Activated CD4-positive, alpha-beta T cell treated with anti-CD3 and anti-CD28 coated beads, Interleukin-2, Interleukin-6, amounts not matched to agents 100 ng/mL and 50 ng/mL, durations not matched to agents 16 hours and 8 hours (primary cell): ENCODE data around the gene ANKZF1.
"Not testable (repeated sequence)": the region's sequence is repeated elsewhere in the genome, so short reads cannot be mapped to it uniquely, and the experiment has no call there.

Source experiments
- DNase-seq: peaks from one replicate; pipeline ENCODE4 v3.0.0-alpha.2; 2020

ANKZF1 gene

DNA sequence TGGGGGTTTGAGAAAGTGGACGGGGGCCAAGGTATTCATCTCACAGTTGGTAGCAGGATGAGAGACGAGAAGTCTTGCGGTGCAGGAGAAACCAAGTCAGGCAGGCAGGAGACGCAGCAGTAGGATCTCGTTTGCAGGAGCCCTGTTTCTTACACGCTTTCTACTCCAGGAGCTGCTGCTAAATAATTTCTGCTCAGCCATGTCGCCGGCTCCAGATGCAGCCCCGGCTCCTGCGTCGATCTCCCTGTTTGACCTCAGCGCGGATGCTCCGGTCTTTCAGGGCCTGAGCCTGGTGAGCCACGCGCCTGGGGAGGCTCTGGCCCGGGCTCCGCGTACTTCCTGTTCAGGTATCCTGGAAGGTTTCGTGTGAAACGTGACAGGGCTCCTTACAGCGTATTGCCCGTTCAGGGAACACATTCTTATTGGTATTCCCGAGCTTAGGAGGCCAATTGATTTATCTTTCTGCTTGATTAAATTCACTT is 494 bp downstream of the ANKZF1 start:
- DNase-seq = peak; percentile 70

DNA sequence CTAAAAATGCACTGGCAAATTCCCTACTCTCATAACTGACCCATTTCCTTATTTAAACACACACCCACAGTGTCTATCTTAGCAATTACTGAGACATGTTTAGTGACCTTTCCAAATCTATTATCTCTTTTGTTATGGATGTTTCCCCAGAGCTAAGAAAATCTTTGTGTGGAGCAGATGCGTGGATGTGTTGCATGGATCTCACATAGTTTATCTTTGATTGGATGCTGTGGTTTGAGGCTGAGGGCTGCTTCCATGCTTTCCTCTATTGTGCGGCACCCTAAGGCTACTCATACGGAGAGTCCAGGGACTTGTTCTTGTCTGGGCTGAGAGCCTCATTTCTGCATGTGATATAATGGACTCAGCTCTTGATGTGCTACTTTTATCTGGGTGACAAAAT is 4.7 kb downstream of the ANKZF1 start:
- DNase-seq = no peak

DNA sequence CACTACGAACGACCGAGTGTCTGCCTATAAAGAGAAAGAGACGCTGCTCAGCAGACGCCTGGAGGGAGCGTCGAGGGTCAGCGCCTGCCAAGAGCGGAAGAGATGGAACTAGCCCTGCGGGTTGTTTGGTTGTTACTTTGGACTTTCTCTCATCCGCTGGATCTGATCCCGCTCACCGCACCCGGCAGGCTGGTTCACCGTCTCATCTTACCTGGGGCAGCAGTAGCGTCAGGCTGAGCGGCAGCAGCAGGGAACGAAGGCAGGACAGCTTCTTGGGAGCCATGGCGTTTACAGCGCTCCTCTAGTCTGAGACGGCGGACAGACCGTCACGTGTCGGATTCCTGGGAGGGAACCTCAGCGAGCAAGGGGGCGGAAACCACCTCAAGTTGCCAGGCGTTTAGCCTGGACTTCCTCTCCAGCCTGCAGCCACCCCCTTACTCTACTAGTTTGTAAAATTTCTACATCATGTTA is 13.7 kb downstream of the ANKZF1 start:
- no peak for DNase-seq

DNA sequence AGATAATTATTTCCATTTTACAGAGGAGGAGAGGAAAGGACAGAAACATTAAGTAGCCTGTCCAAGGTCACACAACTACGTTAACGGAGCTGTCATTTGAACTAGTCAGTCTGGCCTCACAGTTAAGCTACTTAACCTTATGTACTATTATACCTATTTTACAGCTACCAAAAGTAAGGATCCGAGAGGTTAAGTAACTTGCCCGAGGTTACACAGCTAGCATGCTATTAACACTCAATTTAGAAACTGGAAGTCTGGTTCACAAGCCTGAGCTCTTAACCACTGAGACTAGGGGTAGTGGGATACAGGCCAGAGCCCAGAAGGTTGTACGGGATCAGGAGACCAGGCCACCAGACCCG is 15.2 kb downstream of the ANKZF1 start:
- DNase-seq = no peak

DNA sequence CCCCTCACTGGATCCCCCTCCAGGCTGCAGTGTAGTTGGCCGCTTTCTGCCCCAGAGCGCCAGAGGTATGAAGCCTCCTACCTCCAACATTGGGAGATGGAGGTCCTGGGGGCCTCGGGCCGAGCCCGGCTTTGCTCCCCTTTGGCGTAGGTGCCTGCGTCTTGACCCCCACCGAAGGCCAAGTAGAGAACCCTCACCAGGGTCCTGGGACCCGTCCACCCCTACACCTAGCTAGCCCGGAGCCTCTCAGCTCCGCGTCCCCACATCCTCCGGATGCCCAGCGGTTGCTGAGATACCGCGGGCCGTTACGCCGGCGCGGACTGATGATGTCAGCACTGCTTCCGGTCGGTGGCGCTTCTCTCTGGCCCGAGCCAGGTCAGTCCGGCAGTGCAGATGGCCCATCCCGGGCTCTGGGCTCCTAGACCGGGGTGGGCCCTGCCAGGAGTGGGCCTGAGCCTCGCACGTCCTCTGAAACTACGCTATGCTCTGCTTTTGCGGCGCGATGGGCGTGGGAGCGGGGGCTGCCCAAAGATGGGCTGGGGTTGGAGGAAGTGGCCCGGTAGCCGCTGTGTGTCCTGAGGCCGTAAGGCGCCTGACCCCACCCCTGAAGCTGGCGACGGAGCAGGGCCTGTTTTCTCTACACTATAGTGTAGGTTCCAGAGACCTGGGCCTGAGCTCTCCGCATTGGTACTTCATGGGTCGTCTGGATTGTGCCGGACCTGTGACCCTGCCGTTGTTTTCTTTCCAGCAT is 15.7 kb downstream of the ANKZF1 start, which contains the start of the genes GLB1L and STK16:
GLB1L (minus strand) TSS at position 297 of the 751 bp plus-strand sequence. CDS start 1,871 bp downstream, outside the sequence.
STK16 (plus strand) TSS at position 332 of the 751 bp plus-strand sequence. CDS start 521 bp downstream, outside the sequence.
- peak; percentile 94 for DNase-seq

DNA sequence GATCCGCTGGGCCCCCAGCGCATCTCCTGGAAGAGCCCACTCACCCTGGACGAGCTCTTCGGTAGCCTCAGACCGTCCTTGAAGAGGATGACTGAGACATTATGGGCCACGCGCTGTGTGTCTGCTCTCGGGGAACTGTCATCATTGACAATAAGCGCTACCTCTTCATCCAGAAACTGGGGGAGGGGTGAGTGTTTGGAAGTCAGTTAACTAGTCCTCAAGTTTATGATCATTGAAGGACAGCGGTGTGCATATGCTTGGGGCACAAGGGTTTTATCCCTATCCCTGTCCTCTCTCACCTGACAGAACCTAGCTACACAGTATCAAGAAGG is 16.3 kb downstream of the ANKZF1 start:
- DNase-seq = peak; percentile 42

DNA sequence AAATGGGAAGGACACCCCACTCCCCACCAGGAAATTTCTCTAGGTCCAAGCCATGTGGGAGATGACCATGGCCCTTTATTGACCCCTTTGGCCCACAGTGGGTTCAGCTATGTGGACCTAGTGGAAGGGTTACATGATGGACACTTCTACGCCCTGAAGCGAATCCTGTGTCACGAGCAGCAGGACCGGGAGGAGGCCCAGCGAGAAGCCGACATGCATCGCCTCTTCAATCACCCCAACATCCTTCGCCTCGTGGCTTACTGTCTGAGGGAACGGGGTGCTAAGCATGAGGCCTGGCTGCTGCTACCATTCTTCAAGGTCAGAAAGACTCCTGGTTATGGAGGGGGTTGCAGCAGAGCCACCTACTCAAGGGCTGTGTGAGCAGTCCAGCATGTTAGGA is 17.0 kb downstream of the ANKZF1 start:
- DNase-seq = no peak

DNA sequence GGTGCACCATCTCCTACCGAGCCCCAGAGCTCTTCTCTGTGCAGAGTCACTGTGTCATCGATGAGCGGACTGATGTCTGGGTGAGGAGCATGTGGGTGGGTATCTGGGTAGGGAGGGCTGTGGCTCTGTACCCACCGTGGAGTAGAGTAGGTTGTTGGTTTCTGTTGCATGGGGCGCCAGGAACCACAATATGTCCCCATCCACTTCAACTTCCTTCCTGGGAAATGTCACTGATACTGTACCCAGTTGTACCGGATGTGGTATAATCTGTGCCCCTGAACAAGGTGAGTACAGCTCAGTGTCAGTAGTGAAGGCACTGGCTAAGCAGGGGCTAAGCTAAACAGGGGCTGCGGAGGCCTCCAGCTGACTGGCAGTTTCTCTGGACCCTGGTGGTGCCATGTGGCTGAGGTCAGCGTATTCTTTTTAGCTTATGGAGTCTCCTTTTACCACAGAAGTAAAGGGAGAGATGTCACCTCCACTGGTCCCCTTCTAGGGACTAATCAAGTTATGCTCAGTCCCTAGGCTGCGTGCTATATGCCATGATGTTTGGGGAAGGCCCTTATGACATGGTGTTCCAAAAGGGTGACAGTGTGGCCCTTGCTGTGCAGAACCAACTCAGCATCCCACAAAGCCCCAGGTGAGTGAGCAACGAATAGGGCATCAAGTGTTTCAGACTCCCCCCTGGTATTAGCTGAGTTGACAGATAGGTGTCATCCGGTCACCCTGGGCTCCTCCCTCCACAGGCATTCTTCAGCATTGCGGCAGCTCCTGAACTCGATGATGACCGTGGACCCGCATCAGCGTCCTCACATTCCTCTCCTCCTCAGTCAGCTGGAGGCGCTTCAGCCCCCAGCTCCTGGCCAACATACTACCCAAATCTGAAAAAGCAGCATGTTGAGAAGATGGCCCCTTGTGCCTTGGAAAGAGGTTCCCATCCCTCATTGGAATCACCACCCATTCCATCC is 18.4 kb downstream of the ANKZF1 start:
- DNase-seq = peak; percentile 82

DNA sequence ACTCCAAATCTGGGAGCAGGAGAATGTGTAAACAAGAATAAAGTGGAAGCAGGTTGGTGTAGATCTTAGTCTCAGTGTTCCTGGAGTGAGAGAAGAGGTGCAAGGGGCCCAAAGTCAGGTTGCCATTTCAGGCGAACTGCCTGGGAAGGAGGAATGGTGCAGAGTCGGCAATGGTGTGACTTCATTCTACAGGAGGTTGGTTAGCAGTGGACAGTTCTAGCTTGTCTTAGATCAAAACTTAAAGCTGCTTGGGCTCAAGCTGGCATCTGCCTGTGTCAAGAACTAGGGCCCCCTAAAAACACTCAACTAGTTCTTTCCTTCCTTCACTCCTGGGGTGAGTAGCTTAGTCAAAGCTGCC is 19.2 kb downstream of the ANKZF1 start:
- peak; percentile 24 for DNase-seq

DNA sequence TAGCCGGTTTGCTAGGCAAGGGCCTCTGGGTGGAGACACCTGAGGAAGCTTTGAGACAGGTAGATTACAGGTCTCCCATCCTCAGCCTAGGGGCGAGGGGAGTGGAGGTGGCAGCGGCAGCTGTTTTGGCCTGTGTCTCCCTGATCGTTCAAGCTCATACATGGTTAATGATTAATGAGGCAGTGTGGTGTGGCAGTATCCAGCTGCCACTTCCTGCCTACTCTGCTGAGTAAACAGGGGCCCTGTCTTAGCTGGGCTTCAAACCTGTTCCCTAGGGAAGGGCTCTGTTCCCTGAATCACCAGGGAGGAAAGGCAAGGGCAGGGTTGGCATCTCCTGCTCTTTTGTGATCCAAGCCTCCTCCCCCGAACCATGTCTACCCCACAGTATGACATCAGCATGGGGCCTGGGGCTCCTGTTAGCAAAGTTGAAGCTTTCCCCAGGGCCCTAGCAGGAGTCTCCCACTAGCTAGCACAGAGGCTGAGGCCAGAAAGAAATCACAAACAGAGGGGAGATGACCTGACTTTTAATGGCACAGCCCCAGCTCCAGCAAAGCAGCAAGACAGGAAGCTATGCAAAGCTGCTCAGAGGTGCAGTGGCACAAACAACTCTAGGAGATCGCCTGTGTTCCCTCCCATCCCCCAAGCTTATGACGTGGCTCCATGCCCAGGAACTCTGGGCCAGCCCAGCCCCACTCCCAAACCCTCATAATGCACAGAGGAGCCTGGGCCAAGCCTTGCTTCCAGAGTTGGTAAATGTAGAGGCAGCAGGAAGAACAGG is 19.8 kb downstream of the ANKZF1 start:
- DNase-seq = peak; percentile 70

DNA sequence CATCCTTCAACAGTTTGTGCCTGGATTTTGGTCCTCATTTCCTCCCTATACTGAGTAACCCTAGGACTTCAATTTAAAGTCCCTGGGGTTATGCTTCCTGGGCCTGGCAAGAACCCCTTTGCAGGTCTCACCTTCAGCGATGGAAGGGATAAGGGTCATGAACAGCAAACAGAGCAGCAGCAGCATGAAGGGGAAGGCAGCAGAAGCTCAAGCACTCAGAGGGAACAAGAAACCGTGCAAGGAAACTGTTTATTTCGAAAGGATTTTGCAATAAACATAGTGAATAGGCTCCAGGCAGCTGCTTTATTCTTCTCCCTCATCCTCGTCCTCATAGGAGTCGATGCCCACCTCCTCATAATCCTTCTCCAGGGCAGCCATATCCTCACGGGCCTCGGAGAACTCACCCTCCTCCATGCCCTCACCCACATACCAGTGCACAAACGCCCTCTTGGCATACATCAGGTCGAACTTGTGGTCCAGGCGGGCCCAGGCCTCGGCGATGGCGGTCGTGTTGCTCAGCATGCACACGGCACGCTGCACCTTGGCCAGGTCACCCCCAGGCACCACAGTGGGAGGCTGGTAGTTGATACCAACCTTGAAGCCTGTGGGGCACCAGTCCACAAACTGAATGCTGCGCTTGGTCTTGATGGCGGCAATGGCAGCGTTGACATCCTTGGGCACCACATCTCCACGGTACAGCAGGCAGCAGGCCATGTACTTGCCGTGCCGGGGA is 20.6 kb downstream of the ANKZF1 start:
- DNase-seq = no peak

DNA sequence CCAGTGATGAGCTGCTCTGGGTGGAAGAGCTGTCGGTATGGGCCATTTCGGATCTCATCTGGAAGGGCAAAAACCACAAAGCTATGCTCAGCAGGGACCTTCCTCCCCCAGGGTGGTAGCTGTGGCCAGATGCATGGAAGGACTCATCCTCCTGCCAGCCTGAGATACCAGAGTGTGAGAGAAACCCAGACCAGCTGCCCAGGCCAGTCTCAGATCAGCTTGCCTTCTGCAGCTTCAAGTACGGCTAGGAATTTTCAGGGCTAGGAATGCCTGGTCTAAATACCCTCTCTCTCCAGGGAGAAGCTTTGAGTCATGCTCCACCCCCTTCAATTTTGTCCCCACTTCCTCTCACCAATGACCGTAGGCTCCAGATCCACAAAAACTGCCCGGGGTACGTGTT is 22.1 kb downstream of the ANKZF1 start:
- no peak for DNase-seq

DNA sequence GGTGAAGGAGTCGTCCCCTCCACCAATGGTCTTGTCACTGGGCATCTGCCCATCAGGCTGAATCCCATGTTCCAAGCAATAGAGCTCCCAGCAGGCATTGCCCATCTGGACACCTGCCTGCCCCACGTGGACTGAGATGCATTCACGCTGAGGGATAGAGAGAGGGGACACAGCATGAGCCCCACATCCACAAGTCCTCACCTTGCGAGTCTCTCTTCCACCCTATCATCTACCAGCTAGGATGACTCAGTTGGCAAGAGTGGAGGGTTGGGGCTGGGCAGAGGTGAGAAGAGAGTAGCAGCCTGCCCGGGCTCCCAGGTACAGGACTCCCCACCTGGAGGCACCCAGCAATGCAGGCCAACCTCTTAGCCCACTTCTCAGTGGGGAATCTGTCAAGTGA is 22.5 kb downstream of the ANKZF1 start:
- DNase-seq = peak; percentile 45

DNA sequence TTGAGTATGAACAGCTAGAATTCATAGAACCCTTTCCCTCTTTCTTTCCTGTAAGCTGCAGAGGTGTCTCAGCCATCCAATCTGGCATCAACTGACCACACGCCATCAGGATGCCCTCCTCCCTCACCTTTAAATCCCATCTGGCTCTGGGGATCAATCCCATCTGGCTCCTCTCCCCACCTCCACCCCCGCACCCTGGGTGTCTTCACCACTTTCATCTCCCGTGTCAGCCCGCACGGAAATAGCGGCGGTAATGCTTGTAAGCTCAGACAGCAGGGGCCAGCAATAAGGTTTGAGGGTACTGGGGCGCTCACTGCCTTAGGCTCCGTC is 22.9 kb downstream of the ANKZF1 start:
- DNase-seq = no peak

DNA sequence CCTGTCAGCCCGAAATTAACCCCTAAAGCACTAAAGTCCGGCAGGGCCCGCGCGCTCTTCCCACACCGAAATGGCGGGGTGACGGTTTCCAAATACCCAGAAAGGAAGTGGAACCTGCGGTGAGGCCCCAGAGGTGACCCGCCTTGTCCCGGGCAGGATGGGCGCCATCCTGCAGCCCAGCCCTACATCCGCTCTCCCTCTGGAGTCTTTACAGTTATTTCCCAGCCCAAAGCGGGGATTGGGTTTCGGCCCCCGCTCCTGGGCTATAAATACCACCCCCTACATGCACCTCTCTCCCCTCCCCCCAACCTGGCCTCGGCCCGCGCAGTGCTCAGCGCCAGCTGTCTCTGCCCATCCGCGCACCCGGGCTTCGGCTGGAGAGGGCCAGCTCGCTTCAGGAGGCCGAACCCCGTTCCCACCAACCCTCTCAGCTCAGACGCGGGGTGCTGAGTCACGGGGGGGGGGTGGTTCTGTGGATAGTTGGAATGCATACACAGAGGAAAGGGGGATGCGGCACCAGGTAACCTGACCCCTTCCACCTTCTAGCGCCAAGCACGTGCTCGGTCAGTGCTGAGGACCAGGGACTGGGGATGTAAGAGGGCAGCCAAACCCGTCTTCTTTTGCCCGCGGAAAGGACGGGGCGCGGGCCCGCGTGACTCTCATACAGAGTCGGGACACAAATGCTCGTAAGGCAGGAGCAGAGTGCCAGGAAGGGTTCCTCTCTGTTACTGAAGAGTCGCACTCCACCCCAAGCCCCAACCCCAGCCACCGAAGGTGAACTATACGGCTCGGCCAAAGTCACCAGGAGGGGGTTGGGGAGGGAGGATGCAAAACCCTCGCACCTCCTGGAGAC is 23.5 kb downstream of the ANKZF1 start, which contains the start of gene TUBA4B:
TUBA4B (plus strand) TSS at position 344 of the 853 bp plus-strand sequence; CDS start at position 509, 165 bp downstream.
- peak; percentile 74 for DNase-seq

DNA sequence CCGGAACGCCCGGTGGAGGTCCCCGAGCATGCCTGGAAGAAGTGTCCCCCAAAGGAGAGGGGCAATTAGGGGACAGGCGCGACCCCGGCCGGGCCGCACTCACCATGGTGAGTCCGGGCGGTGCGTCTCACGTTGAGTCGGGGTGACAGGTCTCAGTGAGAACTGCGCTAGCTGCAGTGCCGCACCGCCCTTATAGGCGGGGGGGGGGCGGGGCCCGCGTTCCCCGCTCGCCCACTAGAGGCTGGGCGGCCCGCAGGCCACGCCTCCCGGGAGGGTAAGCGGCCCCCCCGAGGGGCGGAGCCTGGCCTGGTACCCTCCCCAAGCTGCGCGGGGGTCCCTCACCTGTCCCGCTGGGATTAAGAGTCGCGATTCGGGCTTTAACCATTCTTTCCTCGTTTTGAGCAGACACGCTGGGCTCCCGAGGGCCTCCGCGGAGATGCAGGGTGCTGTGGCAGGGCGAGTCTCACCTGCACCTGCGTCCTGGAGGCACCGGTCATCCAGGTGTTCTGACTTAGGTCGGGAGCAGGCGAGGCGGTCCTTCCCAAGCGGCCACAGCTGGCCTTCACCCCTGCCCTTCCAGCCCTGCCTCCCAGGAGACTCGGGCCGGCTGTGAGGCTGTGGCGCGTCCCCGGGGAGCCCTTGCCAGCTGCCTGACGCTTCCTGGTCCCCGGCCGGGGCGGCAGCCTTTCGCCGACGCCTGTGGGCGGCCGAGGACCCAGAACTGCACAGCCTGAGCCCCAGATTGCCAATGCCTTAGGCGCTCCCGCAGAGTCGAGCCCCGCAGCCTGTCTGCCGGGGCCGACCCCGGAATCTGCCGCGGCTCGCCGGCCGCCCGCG is 24.4 kb downstream of the ANKZF1 start, which contains the start of gene TUBA4A:
TUBA4A (minus strand) TSS at position 166 of the 837 bp plus-strand sequence; CDS start at position 106, 60 bp downstream.
- peak; percentile 93 for DNase-seq

DNA sequence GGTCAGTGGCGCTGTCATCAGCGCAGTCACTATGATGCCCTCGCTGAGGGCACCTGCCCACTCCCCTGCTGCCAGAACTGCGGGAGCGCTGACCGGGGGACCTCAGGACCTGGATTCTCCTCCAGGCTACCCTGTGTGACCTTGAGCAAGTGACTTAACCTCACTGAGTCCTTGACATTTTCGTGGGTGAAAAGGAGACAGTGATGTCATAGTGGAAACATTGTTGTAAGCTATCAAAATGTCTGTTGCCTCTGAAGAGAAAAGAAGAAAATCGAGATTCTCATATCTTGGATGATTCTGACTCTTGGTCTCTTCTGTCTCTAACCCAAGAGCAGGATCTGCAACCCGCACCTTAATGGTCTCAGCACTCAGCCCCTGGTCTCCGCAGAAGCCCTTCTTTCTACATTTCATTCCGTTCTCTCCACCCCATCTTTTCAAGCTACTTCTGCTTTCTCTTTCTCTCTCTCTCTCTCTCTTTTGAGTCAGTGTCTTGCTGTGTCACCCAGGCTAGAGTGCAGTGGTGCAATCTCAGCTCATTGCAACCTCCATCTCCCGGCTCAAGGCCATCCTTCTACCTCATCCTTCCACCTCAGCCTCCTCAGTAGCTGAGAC is 25.1 kb downstream of the ANKZF1 start:
- peak; percentile 62 for DNase-seq

DNA sequence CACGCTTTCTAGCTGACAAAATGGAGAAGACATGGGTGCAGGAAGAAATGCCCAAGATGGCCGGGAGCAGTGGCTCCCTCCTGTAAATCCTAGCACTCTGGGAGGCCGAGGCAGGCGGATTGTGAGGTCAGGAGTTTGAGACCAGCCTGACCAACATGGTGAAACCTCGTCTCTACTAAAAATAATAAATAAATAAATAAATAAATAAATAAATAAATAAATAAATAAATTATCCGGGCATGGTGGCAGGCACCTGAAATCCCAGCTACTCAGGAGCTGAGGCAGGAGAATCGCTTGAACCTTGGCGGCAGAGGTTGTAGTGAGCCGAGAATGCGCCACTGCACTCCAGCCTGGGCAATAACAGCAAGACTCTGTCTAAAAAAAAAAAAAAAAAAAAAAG is 29.3 kb downstream of the ANKZF1 start:
- not testable (repeated sequence) for DNase-seq

DNA sequence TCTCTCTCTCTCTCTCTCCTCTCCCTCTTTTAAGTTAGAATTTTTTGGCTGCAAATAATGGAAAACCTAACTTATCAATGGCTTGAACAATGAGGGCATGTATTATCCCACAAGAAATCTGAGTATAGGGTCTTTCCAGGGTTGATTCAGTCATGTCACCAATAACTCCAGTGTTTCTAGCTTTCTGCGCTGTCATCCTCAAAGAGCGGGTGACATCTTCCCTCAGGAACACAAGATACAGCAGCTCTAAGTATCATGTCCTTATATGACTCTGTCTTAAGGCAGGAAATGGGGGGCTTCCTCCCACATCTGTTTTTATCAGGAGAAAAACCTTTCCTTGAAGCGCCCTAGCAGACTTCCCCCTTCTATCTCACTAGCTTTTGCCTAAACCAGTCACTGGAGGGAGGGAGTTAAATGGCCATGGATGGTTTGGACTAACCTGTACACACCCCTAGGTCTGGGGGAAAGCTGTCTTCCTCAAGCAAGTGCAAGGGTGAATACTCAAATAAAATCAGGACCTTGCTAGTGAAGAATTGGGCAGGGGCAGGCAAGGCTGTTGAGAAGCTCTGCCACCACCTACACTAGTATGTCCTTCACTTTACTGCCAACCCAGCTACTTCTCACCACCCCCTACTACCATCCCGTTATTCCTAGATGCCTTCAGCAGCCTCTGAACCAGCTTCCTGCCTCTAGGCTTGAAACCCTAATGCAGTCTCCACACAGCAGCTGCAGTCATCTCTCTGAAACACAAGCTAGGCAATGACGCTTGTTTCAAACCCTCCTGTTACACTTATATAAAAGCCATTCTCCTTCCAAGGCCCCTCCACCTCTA is 31.6 kb downstream of the ANKZF1 start:
- DNase-seq = no peak
